ENCODE data around the gene ARHGEF19. TPM values are rescaled to one million over a fixed set of nuclear protein-coding genes. Genes with fewer than 3 reads are reported as not detected.

The ARHGEF19 gene
- total and polyA plus RNA-seq, 9 of the 15 experiments (the other 6 are each of a cell fraction or from before 2014, with no cell fraction given) = 0.73 to 21.0 (median 5.2) TPM

DNA sequence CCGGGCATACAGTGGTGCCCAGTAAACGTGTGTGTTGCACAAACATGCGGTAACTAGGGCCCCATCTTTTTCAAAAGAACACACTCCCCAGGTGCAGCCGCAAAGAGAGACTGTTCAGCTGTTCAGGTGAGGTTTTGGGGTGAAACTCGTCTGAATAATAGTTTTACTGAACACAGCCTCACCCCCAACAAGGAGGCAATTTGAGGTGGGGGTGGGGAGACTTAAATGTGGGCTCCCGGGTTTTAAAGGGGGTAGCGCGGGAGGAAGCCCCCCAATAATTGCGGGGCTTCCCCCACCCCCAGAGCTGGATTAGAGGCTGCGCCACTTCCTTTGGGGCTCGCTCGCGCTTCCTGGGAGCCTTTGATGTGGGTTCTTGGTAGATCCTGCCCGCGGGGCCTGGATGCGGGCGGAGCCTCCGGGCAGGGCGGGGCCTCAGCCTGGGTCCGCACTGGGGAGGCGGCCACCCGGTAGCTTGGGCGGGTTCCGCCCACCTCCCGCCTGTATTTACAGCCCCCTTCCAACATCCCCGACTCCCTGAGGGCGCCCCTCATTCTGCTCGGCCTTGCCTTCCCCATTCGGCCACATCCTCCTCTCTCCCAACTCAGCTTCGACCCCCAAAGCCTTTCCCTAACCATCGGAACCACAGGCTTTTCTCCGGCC, 50.2 kb downstream of the ARHGEF19 start (continued):
- TF ChIP-seq, protein P1, sequence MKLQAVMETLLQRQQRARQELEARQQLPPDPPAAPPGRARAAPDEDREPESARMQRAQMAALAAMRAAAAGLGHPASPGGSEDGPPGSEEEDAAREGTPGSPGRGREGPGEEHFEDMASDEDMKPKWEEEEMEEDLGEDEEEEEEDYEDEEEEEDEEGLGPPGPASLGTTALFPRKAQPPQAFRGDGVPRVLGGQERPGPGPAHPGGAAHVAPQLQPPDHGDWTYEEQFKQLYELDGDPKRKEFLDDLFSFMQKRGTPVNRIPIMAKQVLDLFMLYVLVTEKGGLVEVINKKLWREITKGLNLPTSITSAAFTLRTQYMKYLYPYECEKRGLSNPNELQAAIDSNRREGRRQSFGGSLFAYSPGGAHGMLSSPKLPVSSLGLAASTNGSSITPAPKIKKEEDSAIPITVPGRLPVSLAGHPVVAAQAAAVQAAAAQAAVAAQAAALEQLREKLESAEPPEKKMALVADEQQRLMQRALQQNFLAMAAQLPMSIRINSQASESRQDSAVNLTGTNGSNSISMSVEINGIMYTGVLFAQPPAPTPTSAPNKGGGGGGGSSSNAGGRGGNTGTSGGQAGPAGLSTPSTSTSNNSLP (IDR thresholded peaks at IDR 0.05; ENCODE audit: borderline replicate concordance, low read depth, low read length) = no peak
- TF ChIP-seq MCM2 (IDR thresholded peaks at IDR 0.05; ENCODE audit: low read depth) = no peak
- peak; percentile 33; the same call in 1 of the 2 replicates for TF ChIP-seq CHD2 (IDR thresholded peaks at IDR 0.05; ENCODE audit: low read depth, low read length)
- TF ChIP-seq ZNF134 (CRISPR knock-in tag; conservative IDR thresholded peaks at IDR 0.05) = no peak
- no peak for TF ChIP-seq ZNF146 (CRISPR knock-in tag; IDR thresholded peaks at IDR 0.05; ENCODE audit: unreplicated experiment)
- no peak for TF ChIP-seq ZNF785 (CRISPR knock-in tag; IDR thresholded peaks at IDR 0.05)
- TF ChIP-seq ZNF778 (CRISPR knock-in tag; IDR thresholded peaks at IDR 0.05) = no peak
- TF ChIP-seq, protein P2, sequence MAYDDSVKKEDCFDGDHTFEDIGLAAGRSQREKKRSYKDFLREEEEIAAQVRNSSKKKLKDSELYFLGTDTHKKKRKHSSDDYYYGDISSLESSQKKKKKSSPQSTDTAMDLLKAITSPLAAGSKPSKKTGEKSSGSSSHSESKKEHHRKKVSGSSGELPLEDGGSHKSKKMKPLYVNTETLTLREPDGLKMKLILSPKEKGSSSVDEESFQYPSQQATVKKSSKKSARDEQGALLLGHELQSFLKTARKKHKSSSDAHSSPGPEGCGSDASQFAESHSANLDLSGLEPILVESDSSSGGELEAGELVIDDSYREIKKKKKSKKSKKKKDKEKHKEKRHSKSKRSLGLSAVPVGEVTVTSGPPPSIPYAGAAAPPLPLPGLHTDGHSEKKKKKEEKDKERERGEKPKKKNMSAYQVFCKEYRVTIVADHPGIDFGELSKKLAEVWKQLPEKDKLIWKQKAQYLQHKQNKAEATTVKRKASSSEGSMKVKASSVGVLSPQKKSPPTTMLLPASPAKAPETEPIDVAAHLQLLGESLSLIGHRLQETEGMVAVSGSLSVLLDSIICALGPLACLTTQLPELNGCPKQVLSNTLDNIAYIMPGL (CRISPR knock-in tag; IDR thresholded peaks at IDR 0.05) = no peak
- TF ChIP-seq RNF2 (IDR thresholded peaks at IDR 0.05) = no peak
- TF ChIP-seq, protein P3, sequence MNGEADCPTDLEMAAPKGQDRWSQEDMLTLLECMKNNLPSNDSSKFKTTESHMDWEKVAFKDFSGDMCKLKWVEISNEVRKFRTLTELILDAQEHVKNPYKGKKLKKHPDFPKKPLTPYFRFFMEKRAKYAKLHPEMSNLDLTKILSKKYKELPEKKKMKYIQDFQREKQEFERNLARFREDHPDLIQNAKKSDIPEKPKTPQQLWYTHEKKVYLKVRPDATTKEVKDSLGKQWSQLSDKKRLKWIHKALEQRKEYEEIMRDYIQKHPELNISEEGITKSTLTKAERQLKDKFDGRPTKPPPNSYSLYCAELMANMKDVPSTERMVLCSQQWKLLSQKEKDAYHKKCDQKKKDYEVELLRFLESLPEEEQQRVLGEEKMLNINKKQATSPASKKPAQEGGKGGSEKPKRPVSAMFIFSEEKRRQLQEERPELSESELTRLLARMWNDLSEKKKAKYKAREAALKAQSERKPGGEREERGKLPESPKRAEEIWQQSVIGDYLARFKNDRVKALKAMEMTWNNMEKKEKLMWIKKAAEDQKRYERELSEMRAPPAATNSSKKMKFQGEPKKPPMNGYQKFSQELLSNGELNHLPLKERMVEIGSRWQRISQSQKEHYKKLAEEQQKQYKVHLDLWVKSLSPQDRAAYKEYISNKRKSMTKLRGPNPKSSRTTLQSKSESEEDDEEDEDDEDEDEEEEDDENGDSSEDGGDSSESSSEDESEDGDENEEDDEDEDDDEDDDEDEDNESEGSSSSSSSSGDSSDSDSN (IDR thresholded peaks at IDR 0.05; ENCODE audit: borderline replicate concordance in 1 of 2, low read depth in 2 of 2, low read length in 2 of 2) = no peak
- TF ChIP-seq ZNF23 (CRISPR knock-in tag; IDR thresholded peaks at IDR 0.05) = no peak
- no peak for TF ChIP-seq KAT8 (IDR thresholded peaks at IDR 0.05; ENCODE audit: low read depth)
- TF ChIP-seq HMG20B (CRISPR knock-in tag; IDR thresholded peaks at IDR 0.05) = no peak
- TF ChIP-seq SIN3B (IDR thresholded peaks at IDR 0.05; ENCODE audit: low read depth) = no peak
- no peak for TF ChIP-seq MYNN (IDR thresholded peaks at IDR 0.05)
- TF ChIP-seq MYNN (CRISPR knock-in tag; IDR thresholded peaks at IDR 0.05) = no peak
- no peak for TF ChIP-seq ZNF76 (CRISPR knock-in tag; IDR thresholded peaks at IDR 0.05; ENCODE audit: borderline replicate concordance)
- TF ChIP-seq ZNF57 (CRISPR knock-in tag; IDR thresholded peaks at IDR 0.05) = no peak
- no peak for TF ChIP-seq HSF4 (CRISPR knock-in tag; IDR thresholded peaks at IDR 0.05; ENCODE audit: borderline replicate concordance)
- TF ChIP-seq CBFA2T3 (IDR thresholded peaks at IDR 0.05) = no peak
- TF ChIP-seq, protein P4, sequence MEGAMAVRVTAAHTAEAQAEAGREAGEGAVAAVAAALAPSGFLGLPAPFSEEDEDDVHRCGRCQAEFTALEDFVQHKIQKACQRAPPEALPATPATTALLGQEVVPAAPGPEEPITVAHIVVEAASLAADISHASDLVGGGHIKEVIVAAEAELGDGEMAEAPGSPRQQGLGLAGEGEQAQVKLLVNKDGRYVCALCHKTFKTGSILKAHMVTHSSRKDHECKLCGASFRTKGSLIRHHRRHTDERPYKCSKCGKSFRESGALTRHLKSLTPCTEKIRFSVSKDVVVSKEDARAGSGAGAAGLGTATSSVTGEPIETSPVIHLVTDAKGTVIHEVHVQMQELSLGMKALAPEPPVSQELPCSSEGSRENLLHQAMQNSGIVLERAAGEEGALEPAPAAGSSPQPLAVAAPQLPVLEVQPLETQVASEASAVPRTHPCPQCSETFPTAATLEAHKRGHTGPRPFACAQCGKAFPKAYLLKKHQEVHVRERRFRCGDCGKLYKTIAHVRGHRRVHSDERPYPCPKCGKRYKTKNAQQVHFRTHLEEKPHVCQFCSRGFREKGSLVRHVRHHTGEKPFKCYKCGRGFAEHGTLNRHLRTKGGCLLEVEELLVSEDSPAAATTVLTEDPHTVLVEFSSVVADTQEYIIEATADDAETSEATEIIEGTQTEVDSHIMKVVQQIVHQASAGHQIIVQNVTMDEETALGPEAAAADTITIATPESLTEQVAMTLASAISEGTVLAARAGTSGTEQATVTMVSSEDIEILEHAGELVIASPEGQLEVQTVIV (CRISPR knock-in tag; IDR thresholded peaks at IDR 0.05; ENCODE audit: borderline replicate concordance) = no peak
- TF ChIP-seq ZNF232 (CRISPR knock-in tag; IDR thresholded peaks at IDR 0.05) = no peak
- peak; percentile 51 for TF ChIP-seq SMARCA4 (IDR thresholded peaks at IDR 0.05)

All from K562 (cell line).